OCI-LY3 (cell line): ENCODE measurements around the gene PCYT2.

Experiments
- H2AFZ ChIP-seq: fragments of 200-600, 300-600 bp; shearing (Covaris generic); 2 replicates; pipeline ENCODE4 v1.6.0; 2014; ENCODE audit warnings: antibody characterized with exemption, low read depth, low read length
- H3K27ac ChIP-seq: fragments of 200-600, 300-600 bp; sonication (generic); 2 replicates; pipeline ENCODE4 v1.5.1; 2014; ENCODE audit warnings: mild to moderate bottlenecking, low read length, moderate library complexity, mixed read lengths
- H3K27me3 ChIP-seq: fragments of 200-600, 300-600 bp; sonication (generic); 2 replicates; pipeline ENCODE4 v1.6.1; 2014; ENCODE audit warnings: low read depth, low read length, mixed read lengths
- H3K36me3 ChIP-seq: fragments of 200-600, 300-600 bp; sonication (generic); replicated peaks from 2 replicates; pipeline ENCODE3; 2014; ENCODE audit warnings: low read depth, low read length, mixed read lengths
- H3K4me1 ChIP-seq: fragments of 300-600, 200-600 bp; sonication (generic); 2 replicates; pipeline ENCODE4 v1.6.1; 2014; ENCODE audit warnings: low read length, mixed read lengths
- H3K4me2 ChIP-seq: fragments of 200-600, 300-600 bp; sonication (generic); 2 replicates; pipeline ENCODE4 v1.6.1; 2014; ENCODE audit warnings: low read length, mixed read lengths
- H3K4me3 ChIP-seq: fragments of 300-600, 200-600 bp; sonication (generic); 2 replicates; pipeline ENCODE4 v1.5.1; 2014; ENCODE audit warnings: antibody characterized with exemption, mild to moderate bottlenecking, low read length, moderate library complexity
- H3K79me2 ChIP-seq: fragments of 300-600, 200-600 bp; shearing (Covaris generic); 2 replicates; pipeline ENCODE4 v1.6.1; 2014; ENCODE audit warnings: mild to moderate bottlenecking, low read length, mixed read lengths
- H3K9ac ChIP-seq: fragments of 300-600, 200-600 bp; shearing (Covaris generic); 2 replicates; pipeline ENCODE4 v1.6.0; 2014; ENCODE audit warnings: mild to moderate bottlenecking, low read length, moderate library complexity
- H3K9me3 ChIP-seq: fragments of 200-600, 300-600 bp; shearing (Covaris generic); 2 replicates; pipeline ENCODE4 v1.6.1; 2014; ENCODE audit warnings: low read length, mixed read lengths; ENCODE audit not compliant: insufficient read depth
- H4K20me1 ChIP-seq: fragments of 200-600, 300-600 bp; sonication (generic); 2 replicates; pipeline ENCODE4 v1.6.1; 2016; ENCODE audit warnings: low read length, mixed read lengths; ENCODE audit not compliant: insufficient read depth
- CTCF ChIP-seq: fragments of 200-600, 300-600 bp; sonication (generic); IDR thresholded peaks from 2 replicates; pipeline ENCODE4 v1.5.1; 2014; ENCODE audit warnings: antibody characterized with exemption, low read length, low read depth
- EZH2phosphoT487 ChIP-seq: fragments of 200-600 bp; shearing (Covaris generic); IDR thresholded peaks from 2 replicates; pipeline ENCODE4 v1.6.1; 2018; ENCODE audit warnings: antibody characterized with exemption, mixed run types, low read depth

PCYT2 gene

DNA sequence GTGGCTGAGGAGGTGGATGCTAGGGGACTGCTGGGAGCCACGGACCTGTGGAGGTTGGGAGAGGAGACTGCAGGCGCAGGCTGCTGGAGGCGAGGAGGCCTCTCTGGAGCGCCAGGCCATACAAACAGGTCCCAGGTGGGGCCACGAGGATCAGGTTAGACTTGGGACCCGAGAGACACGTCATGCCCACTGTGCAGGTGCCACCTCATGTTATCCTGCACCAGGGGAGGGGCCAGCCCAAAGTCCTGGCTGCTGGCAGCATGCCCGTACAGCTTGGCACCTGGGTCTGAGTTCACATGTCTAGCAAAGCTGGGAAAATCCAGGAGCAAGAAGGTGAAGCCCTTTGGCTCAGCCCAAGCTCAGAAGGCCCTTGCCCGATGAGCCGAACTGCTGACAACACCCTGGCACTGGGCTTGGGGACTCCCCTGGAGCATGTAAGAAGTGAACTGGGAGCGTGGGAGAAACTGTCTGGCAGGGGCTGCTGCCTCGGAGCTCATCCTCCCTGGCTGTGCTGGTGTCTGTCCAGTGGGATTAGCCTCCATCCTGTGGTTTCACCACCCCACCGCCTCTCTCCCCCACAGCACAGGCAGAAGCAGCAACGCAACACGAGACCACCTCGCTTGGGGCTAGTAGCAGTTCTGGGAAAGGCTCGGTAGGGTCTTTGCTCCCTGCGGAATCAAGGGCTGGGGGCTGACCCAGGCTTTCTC lies 45.3 kb downstream of the PCYT2 start:
- no peak overlapping the region for H3K27ac ChIP-seq
- H3K36me3 ChIP-seq: peaks cover 41% of the 10 kb centered on the region
- peaks cover 25% of the 10 kb centered on the region for H4K20me1 ChIP-seq
- H3K79me2 ChIP-seq: peaks cover 57% of the 10 kb centered on the region
- H3K4me3 ChIP-seq: no peak overlapping the region
- H3K9me3 ChIP-seq: no peaks in the 10 kb centered on the region
- no peaks in the 10 kb centered on the region for H3K27me3 ChIP-seq
- TF ChIP-seq CTCF (no peak), EZH2phosphoT487 (no peak)
- no peak overlapping the region for H3K4me2 ChIP-seq
- H3K4me1 ChIP-seq: peaks cover 28% of the 10 kb centered on the region
- H3K9ac ChIP-seq: no peak overlapping the region
- H2AFZ ChIP-seq: no peak overlapping the region

DNA sequence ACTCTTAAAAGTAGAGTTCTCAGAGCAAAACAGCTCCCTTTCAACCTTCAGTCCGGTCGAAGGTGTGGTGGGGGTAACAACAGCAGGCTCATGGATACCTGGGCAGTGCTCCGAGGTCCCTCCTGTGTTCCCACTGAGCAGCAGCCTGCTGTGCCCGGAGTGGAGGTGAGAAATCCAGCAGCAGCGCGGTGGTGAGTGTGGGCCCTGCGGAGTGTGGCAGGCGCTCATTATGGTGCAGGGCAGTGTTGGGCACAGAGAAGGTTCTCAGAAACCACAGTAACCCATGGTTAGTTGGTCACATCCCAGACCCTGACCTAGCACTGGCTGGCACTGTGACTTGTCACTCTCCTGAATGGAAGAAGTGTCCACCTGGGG lies 45.9 kb downstream of the PCYT2 start:
- no peak overlapping the region for H3K4me2 ChIP-seq
- H3K9me3 ChIP-seq: no peaks in the 10 kb centered on the region
- peaks cover 28% of the 10 kb centered on the region for H3K4me1 ChIP-seq
- no peaks in the 10 kb centered on the region for H3K27me3 ChIP-seq
- H4K20me1 ChIP-seq: peaks cover 25% of the 10 kb centered on the region
- H3K27ac ChIP-seq: no peak overlapping the region
- no peak overlapping the region for H2AFZ ChIP-seq
- no peak overlapping the region for H3K9ac ChIP-seq
- no peak overlapping the region for H3K4me3 ChIP-seq
- H3K36me3 ChIP-seq: peaks cover 39% of the 10 kb centered on the region
- peaks cover 52% of the 10 kb centered on the region for H3K79me2 ChIP-seq
- TF ChIP-seq EZH2phosphoT487 (no peak), CTCF (no peak)

DNA sequence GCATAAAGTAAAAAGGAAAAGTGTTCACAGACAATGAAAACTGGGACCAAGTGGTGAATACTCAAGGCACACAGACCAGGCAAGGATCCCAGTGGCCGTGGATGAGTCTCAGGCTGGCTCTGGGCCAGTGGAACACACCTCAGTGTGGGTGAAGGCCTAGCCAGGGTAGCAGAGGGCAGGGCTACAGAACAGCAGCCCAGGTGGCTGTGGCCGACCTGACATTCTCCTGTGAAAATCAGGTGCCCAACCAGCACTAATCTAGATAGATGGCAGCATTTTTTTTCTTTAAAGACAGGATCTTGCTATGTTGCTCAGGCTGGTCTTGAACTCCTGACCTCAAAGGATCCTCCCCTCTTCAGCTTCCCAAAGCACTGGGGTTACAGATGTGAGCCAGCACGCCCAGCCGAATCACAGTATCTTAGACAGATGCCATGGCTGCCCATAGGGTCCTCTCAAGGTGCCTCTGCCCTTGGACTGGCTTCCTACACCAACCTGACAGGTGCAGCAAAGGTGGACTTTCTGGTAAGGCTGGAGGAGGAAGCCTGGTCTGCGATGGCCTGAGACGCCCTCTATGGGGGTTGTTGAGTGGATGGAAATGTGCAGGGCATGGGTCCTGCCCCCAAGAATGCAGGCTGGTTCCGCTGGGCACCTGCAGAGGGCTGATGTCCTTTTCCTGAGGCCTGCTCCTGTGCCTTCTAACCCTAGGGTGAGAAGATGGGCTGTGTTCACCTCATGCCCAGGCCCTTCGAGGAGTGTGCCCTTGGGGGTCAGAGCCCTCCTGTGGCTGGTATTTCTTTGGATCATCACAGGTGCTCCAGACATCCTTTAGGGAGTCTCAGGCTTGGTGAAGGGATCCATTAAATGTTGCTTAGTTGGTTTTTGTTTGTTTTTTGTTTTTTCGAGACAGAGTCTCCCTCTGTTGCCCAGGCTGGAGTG lies 47.1 kb downstream of the PCYT2 start:
- no peak overlapping the region for H2AFZ ChIP-seq
- no peak overlapping the region for H3K4me3 ChIP-seq
- no peaks in the 10 kb centered on the region for H3K9me3 ChIP-seq
- peaks cover 37% of the 10 kb centered on the region for H3K36me3 ChIP-seq
- peaks cover 30% of the 10 kb centered on the region for H3K4me1 ChIP-seq
- H3K27ac ChIP-seq: no peak overlapping the region
- H3K27me3 ChIP-seq: no peaks in the 10 kb centered on the region
- H3K4me2 ChIP-seq: no peak overlapping the region
- TF ChIP-seq CTCF (no peak), EZH2phosphoT487 (no peak)
- peaks cover 19% of the 10 kb centered on the region; the same call in 1 of the 2 replicates for H4K20me1 ChIP-seq
- no peak overlapping the region for H3K9ac ChIP-seq
- peaks cover 52% of the 10 kb centered on the region for H3K79me2 ChIP-seq

- Histone ChIP-seq H3K9ac (no peak overlapping the region), H3K4me2 (no peak overlapping the region), H3K27me3 (no peaks in the 10 kb centered on the region), H3K79me2 (peaks cover 57% of the 10 kb centered on the region), H2AFZ (no peak overlapping the region), H3K36me3 (peaks cover 39% of the 10 kb centered on the region), H3K4me3 (no peak overlapping the region), H3K27ac (no peak overlapping the region), H3K4me1 (peaks cover 34% of the 10 kb centered on the region), H4K20me1 (peaks cover 19% of the 10 kb centered on the region), H3K9me3 (no peaks in the 10 kb centered on the region)
- TF ChIP-seq EZH2phosphoT487: no peak
- no peak for TF ChIP-seq CTCF
Measured at GRCh38 chr17:81863123-81863675, 48.0 kb downstream of the PCYT2 start.
